HG02938 (cell line): Measurements from ENCODE around the gene CLNS1A.
"Not testable (repeated sequence)": the region's sequence is repeated elsewhere in the genome, so short reads cannot be mapped to it uniquely, and the experiment has no call there.

Source experiments
- ATAC-seq: cut with Tn5 transposase; IDR thresholded peaks from one replicate; pipeline ENCODE4 v1.9.1; 2021; ENCODE audit warnings: mild to moderate bottlenecking, moderate library complexity; ENCODE audit not compliant: unreplicated experiment

The CLNS1A gene

GRCh38 chr11:77619576-77620198 lies 17.9 kb downstream of the CLNS1A start:
- no peak for ATAC-seq

DNA sequence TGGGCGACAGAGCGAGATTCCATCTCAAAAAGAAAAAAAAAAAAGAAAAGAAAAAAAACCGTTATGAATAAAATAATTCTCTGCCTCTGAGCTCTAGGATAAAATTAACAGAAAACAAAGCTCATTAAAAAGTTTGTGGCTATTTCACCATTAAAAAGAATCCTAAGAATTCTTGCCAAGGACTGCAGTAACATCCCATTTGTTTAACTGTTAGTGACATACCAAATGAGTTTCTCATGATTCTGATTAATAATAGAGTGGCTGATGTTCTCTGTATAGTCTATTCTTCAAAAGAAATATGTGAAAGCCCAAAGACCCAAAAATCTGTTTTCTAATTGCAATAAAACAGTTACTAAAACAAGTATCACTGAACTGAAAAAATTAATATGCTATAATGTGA lies 19.7 kb downstream of the CLNS1A start:
- ATAC-seq: no peak

GRCh38 chr11:77611921-77612320 lies 25.7 kb downstream of the CLNS1A start:
- ATAC-seq: no peak

DNA sequence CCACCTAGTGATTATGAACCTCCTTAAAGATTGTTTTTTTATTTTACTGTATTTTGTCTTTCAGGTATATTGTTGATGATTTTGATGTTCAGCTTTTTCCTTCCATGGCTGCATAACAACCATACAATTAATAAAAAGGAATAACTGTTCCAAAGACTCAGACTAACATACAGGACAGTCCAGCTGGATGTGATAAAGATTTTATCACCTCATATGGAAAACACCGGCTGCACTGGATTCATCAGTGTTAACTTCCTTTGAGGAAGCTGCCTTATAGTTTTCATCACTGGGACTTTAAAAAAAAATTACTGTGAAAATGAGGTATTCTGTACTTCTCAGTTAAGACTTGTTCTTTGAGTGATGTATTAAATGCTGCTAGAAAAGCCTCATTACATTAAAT lies 28.4 kb downstream of the CLNS1A start:
- no peak for ATAC-seq

DNA sequence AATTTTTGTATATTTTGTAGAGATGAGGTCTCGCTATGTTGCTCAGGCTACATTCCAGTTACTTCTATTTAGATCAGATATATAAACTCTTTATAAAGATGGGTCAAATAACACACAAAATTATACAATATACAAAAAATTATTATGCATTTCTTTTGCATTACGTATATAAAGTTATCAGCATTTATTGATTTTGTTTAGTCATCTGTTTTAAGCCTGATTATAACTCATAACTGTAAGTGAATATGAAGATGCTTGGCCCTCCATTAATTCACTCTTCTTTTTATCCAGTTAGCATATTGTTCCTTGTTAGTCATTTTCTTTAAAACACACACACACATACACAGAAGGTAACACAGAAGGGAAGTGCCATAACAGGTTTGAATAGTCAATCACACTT lies 33.3 kb downstream of the CLNS1A start:
- ATAC-seq: no peak

GRCh38 chr11:77602381-77603088 lies 35.1 kb downstream of the CLNS1A start:
- no peak for ATAC-seq

GRCh38 chr11:77598195-77598594 lies 39.4 kb downstream of the CLNS1A start:
- no peak for ATAC-seq

DNA sequence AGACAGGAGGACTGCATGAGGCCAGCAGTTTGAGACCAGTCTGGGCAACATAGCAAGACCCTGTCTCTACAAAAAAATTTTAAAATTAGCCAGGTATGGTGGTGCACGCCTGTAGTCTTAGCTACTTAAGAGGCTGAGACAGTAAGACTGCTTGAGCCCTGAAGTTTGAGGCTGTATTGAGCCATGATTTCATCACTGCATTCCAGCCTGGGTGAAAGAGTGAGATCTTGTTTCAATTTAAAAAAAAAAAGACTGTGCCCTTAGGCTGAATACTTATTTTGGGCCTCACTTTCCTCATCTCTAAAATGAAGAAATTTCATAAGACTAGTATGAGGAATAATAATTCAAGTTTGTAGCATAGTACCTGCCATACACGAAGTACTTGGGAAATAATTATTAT lies 41.0 kb downstream of the CLNS1A start:
- ATAC-seq: no peak

GRCh38 chr11:77593883-77594282 lies 43.7 kb downstream of the CLNS1A start:
- no peak for ATAC-seq

GRCh38 chr11:77592727-77593126 lies 44.9 kb downstream of the CLNS1A start:
- no peak for ATAC-seq

GRCh38 chr11:77590194-77590782 lies 47.3 kb downstream of the CLNS1A start:
- peak; percentile 23 for ATAC-seq

GRCh38 chr11:77589521-77590193 lies 47.9 kb downstream of the CLNS1A start, which contains the start of gene AQP11:
AQP11 (plus strand) TSS chr11:77589953; CDS start chr11:77589993, 40 bp downstream.
- ATAC-seq: peak; percentile 70

GRCh38 chr11:77589181-77589520 lies 48.4 kb downstream of the CLNS1A start:
- ATAC-seq: peak; percentile 23

GRCh38 chr11:77580712-77581337 lies 56.8 kb downstream of the CLNS1A start:
- ATAC-seq: no peak

GRCh38 chr11:77575428-77575827 lies 62.2 kb downstream of the CLNS1A start:
- not testable (repeated sequence) for ATAC-seq

DNA sequence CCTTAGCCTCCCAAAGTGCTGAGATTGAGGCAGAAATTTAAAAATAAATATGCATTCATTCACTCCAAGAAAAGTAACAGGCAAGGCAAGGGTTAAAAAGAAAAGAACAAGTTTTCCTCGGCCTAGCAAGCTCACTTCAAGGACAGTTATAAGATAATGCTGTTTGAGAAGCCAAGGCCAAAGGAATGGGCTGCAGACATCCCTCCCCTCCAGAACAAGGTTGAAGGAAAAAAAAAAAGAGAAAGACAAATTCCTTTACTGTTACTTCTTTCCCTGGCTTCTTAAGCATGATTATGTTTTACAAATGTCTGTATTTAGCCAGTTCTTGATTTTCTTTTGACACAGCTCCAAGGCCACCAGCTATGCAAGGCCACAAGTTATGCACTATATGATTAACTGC lies 66.7 kb downstream of the CLNS1A start:
- ATAC-seq: not testable (repeated sequence)

DNA sequence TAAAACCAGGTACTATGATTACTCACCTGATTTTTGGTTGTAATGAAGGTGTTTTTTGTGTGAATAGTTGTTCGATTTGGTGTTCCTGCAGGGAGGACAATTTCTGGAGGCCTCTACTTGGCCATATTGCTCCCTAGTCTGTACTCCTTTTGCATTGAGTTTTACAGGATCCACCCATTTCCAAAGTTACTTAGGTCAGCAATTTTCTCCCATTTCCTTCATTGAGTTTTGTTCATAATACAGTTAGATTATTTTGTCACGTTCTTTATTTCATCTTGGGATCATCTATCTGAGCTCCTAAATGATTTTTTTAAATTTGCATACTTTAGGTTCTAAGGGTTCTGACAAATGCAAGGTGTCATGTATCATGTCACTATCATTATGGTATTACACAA lies 67.9 kb downstream of the CLNS1A start:
- no peak for ATAC-seq

GRCh38 chr11:77568916-77569675 lies 68.5 kb downstream of the CLNS1A start:
- no peak for ATAC-seq

GRCh38 chr11:77568306-77568705 lies 69.3 kb downstream of the CLNS1A start:
- no peak for ATAC-seq
